GM12874 (cell line): ENCODE results near the gene NFIB.

Experiments
- TF ChIP-seq, protein P1 (sequence below): IDR thresholded peaks from 2 replicates; pipeline ENCODE4 v1.5.1; 2011; ENCODE audit warnings: low read depth, mild to moderate bottlenecking, control low read depth, low read length, moderate library complexity; ENCODE audit not compliant: insufficient read depth

Gene NFIB

DNA sequence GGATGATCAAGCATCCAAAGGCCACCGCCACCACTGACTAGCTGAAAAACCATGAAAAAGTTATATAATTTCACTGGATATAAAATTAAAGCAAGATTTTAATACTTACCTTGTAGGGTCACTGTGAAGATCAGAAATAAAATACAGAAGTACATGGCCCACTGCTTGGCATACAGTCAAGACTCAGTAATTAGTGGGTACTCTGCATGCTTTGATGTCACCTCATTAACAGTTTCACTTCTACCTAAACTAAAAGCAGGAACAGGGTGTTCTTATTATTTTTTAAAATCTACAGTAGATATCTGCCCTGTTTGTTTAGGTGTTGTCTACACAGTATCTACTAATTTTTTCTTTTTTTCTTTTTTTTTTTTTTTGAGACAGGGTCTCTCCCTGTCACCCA lies 66.4 kb downstream of the NFIB start:
- TF ChIP-seq, protein P1, sequence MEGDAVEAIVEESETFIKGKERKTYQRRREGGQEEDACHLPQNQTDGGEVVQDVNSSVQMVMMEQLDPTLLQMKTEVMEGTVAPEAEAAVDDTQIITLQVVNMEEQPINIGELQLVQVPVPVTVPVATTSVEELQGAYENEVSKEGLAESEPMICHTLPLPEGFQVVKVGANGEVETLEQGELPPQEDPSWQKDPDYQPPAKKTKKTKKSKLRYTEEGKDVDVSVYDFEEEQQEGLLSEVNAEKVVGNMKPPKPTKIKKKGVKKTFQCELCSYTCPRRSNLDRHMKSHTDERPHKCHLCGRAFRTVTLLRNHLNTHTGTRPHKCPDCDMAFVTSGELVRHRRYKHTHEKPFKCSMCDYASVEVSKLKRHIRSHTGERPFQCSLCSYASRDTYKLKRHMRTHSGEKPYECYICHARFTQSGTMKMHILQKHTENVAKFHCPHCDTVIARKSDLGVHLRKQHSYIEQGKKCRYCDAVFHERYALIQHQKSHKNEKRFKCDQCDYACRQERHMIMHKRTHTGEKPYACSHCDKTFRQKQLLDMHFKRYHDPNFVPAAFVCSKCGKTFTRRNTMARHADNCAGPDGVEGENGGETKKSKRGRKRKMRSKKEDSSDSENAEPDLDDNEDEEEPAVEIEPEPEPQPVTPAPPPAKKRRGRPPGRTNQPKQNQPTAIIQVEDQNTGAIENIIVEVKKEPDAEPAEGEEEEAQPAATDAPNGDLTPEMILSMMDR: no peak

DNA sequence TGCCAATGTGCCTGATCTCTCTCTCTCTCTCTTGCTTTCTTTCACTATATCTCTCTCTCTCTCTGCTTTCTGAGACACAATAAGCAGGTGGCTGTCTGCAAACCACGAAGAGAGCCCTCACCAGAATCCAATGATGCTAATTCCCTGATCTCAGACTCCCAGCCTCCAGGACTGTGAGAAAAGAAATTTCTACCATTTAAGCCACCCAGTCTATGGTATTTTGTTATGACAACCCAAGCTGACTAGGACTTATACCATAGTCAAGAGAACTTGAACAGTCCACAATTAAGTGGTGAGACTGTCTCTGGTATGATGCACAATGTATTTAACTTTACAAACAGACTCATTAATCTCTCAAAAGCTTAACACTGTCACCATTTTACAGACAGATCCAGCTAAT lies 67.0 kb downstream of the NFIB start:
- TF ChIP-seq, protein P1: no peak

DNA sequence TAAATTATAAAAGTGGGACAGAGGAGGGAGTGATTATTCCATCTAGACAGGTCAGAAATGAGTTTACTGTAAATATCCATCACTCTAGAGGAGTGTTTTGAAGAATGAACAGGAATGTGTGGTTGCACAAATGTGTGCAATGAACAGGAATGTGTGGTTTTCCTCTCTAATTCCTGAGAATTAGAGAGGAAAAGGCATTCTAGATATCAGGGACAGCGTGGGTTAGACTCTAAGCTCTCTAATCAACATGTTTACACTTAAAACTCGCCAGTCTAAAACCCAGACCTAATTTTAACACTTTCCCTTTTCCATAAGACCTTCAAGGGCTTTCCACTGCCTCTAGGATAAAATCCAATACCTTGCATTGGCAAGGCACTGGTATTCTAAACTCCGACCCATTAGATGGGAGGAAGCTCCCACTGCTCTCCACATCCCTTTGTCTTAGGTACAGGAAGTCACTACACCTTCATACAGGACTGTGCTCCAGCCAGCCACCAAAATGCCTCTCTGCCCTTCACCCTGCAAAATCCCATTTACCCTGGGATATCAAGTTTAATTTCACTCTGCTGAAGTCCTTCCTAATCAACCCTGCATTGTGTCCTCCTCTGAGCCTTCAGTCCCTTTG lies 67.9 kb downstream of the NFIB start:
- TF ChIP-seq, protein P1: no peak

DNA sequence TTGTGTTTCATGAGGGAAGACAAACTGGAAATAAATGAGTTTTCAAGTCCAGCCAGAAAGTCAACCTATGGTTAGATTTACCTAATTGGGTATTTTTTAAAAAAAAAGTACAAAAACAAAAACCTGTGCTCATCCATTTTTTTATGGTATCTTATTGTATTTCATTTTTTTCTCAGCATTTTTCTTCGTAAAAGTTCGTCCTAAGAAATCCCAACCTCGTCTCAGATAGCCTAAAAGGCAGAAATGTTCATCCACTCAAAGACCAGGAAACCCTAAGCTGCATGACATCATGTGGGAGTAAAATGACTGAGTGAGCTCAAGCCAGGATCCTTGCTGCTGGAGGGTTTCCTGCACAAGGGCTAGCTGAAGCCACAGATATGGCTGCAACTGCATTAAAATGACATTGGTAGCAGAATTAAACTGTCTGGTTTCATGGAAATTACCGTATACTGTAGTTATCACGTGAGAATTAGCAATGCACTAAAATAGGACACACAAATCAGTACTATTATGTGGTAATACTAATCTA lies 70.4 kb downstream of the NFIB start:
- TF ChIP-seq, protein P1: no peak

DNA sequence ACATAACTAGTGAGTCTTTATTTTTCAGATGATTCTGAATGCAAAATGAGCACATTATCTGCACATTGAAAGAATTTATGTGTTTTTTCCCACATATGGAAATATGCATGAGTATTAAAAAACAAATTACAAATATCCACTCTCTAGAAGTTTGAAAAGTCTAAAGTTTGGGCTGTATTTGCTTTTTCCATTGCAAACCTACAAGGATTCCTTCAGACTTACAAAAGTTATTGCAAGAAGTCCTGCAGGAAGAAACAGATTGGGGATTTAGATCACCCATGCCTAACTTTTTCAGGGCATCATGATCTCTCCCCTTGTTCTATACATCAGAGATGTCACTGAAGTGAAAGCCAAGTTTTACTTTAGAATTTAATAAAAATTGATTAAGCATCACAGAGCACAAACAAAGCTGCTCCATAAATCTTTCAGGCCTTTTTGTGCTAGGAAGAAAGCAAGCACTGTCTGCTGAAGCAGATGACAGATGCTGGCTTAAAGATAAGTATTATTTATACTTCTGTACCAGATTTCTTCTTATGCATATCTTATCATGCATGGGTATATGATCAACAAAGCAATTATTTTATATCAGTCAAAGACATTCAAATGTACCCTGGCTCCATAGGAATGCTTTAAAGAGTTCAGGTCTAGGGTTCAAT lies 71.7 kb downstream of the NFIB start:
- TF ChIP-seq, protein P1: no peak

DNA sequence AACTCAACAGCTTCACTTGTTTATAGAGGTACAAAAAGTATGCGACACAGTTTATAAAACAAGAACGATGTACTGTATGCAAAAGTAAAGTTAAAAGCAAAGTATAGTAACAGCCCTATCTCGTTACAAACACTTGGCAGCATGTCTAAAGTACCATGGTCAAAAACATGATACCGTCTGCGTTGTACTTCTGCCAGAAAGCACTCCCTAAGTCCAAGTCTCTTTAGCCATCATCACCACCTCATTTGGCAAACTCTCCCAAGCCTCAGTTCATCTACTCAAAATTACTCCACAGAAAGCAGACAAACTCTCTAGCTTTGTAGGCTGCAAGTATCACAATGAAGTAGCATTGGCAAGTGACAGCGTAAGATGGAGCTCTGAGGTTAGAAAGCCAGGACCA lies 73.4 kb downstream of the NFIB start:
- TF ChIP-seq, protein P1: no peak

DNA sequence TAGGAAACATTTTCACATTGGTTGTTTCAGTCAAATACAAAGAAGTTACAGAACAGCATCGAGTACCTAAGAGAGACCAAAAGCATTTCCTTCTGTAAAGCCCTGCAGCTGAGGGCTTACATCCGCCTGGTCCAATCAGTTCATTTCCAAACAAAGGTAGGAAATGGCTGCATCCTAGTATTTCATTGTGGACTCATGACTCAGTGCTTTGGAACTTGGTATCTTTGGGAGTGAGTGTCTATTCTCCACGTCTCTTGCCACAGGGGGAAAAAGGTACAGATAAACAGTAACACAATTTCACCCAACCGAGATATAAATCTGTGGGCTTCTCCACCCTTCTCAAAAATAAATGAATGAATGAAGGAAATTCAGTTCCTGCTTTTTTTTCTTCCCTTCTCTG lies 75.4 kb downstream of the NFIB start:
- TF ChIP-seq, protein P1: no peak
